ENCODE data around the gene NGB. TPM values are rescaled to one million over a fixed set of nuclear protein-coding genes. Genes with fewer than 3 reads are reported as not detected.
"Not testable (repeated sequence)": the region's sequence is repeated elsewhere in the genome, so short reads cannot be mapped to it uniquely, and the experiment has no call there.

The NGB gene
- total RNA-seq, 1 donor from 2014 or later = not detected

GRCh38 chr14:77296906-77297305 lies 25.9 kb upstream of the NGB start:
- no peak for DNase-seq (ENCODE audit: low read depth in 2 of 2)

- DNase-seq (ENCODE audit: low read depth in 2 of 2) = no peak
These were observed 25.1 kb upstream of the NGB start for GRCh38 chr14:77296155-77296554.

GRCh38 chr14:77290705-77291104 lies 19.7 kb upstream of the NGB start:
- no peak for DNase-seq (ENCODE audit: low read depth in 2 of 2)

GRCh38 chr14:77286576-77286975 lies 15.6 kb upstream of the NGB start:
- no peak for DNase-seq (ENCODE audit: low read depth in 2 of 2)

- DNase-seq (ENCODE audit: low read depth in 2 of 2) = no peak
These were observed 13.5 kb upstream of the NGB start for GRCh38 chr14:77284466-77284865.

GRCh38 chr14:77284066-77284465 lies 13.1 kb upstream of the NGB start:
- DNase-seq (ENCODE audit: low read depth in 2 of 2) = no peak

GRCh38 chr14:77281852-77282410 lies 10.9 kb upstream of the NGB start:
- DNase-seq (ENCODE audit: low read depth in 2 of 2) = no peak

GRCh38 chr14:77280921-77281320 lies 9.9 kb upstream of the NGB start:
- not testable (repeated sequence) for DNase-seq (ENCODE audit: low read depth in 2 of 2)

GRCh38 chr14:77279719-77280118 lies 8.7 kb upstream of the NGB start:
- no peak for DNase-seq (ENCODE audit: low read depth in 2 of 2)

- DNase-seq (ENCODE audit: low read depth in 2 of 2) = no peak
These were observed 7.6 kb upstream of the NGB start for GRCh38 chr14:77278461-77279230.

- no peak for DNase-seq (ENCODE audit: low read depth in 2 of 2)
These were observed 6.0 kb upstream of the NGB start for GRCh38 chr14:77276959-77277358.

- DNase-seq (ENCODE audit: low read depth in 2 of 2) = no peak
These were observed 5.4 kb upstream of the NGB start for GRCh38 chr14:77276295-77276935.

- no peak for DNase-seq (ENCODE audit: low read depth in 2 of 2)
These were observed 4.6 kb upstream of the NGB start for GRCh38 chr14:77275601-77276017.

- DNase-seq (ENCODE audit: low read depth in 2 of 2) = no peak
These were observed 4.1 kb upstream of the NGB start for GRCh38 chr14:77275041-77275580.

- no peak for DNase-seq (ENCODE audit: low read depth in 2 of 2)
These were observed 2.8 kb upstream of the NGB start for GRCh38 chr14:77273796-77274195.

GRCh38 chr14:77272261-77272660 lies 1.3 kb upstream of the NGB start:
- no peak for DNase-seq (ENCODE audit: low read depth in 2 of 2)

- DNase-seq (ENCODE audit: low read depth in 2 of 2) = no peak
These were observed 469 bp downstream of the NGB start for GRCh38 chr14:77270361-77271112.

- DNase-seq (ENCODE audit: low read depth in 2 of 2) = no peak
These were observed 1.9 kb downstream of the NGB start for GRCh38 chr14:77268989-77269600.

- no peak for DNase-seq (ENCODE audit: low read depth in 2 of 2)
These were observed 2.9 kb downstream of the NGB start for GRCh38 chr14:77267937-77268699.

- DNase-seq (ENCODE audit: low read depth in 2 of 2) = no peak
These were observed 4.7 kb downstream of the NGB start for GRCh38 chr14:77266336-77266735.

All from lung microvascular endothelial cell (primary cell).